AG04449 (cell line): ENCODE results near the gene MNT.

ENCODE experiments used
- CTCF ChIA-PET: fragments of 350-600 bp; formaldehyde crosslinking; extraction: SDS; loops from one replicate; lab custom pipeline; 2021; ENCODE audit warnings: antibody characterized with exemption; lab: Yijun Ruan, JAX
- POLR2A ChIA-PET: fragments of 400-600, 350-600 bp; formaldehyde crosslinking; extraction: SDS; loops from one replicate; lab custom pipeline; 2020; ENCODE audit warnings: antibody characterized with exemption, inconsistent platforms; lab: Yijun Ruan, JAX
- DNase-seq: peaks from one replicate; pipeline ENCODE4 v3.0.0-alpha.2; 2010; ENCODE audit warnings: low read depth, low spot score
- H3K4me3 ChIP-seq: 2 replicates; pipeline ENCODE4 v1.5.1; 2011; ENCODE audit warnings: low read depth, mild to moderate bottlenecking, control low read depth, low read length
- TF ChIP-seq, protein P1 (sequence below): IDR thresholded peaks from one replicate; pipeline ENCODE4 v1.5.1; 2011; ENCODE audit warnings: mild to moderate bottlenecking, moderate library complexity, low read length, control low read depth, inconsistent platforms; ENCODE audit not compliant: insufficient read depth; ENCODE audit errors: missing control alignments

Gene MNT

GRCh38 chr17:2370211-2370589 is 30.7 kb downstream of the MNT start:
- TF ChIP-seq, protein P1, sequence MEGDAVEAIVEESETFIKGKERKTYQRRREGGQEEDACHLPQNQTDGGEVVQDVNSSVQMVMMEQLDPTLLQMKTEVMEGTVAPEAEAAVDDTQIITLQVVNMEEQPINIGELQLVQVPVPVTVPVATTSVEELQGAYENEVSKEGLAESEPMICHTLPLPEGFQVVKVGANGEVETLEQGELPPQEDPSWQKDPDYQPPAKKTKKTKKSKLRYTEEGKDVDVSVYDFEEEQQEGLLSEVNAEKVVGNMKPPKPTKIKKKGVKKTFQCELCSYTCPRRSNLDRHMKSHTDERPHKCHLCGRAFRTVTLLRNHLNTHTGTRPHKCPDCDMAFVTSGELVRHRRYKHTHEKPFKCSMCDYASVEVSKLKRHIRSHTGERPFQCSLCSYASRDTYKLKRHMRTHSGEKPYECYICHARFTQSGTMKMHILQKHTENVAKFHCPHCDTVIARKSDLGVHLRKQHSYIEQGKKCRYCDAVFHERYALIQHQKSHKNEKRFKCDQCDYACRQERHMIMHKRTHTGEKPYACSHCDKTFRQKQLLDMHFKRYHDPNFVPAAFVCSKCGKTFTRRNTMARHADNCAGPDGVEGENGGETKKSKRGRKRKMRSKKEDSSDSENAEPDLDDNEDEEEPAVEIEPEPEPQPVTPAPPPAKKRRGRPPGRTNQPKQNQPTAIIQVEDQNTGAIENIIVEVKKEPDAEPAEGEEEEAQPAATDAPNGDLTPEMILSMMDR = no peak
- DNase-seq = no peak
- ChIA-PET POLR2A (no interaction called here), CTCF (interaction anchor here (1.3 to 11.0 kb wide), 7 partner anchors 10 to 47 kb away, joined by 3 to 80 read pairs (median 11); no protein-coding TSS in a partner anchor)
- H3K4me3 ChIP-seq = no peak overlapping the region

DNA sequence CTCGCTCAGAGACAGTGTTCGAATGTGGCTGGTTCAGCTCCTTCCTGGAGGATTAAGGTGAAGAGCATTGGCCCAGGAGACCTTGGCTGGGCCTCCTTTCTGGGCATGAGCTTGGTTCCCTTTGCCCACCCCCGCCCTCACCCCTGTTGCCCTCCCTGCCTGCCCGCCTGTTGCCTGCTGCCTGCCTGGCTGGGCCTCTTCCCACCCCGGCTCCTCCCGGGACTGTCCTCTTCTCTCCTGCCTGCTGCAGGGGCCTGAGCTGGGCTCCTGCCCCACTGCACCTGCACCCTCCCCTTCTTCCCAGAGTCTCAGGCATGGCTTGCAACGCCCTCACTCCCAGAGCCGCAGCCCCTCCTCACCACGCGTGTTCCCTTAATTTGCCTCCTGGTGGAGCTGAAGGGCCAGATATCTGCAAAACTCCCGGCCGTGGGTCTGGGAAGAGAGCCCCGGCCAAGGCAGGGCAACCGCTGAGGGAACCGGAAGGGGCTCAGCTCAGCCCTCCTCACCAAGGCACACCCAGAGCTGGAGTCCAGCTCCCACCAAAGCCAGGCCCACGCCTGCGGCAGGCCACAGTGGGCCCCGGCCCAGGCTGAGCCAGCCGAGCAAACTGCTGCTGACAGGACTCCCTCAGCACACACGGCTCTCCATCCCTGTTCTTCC is 31.2 kb downstream of the MNT start:
- ChIA-PET CTCF (interaction anchor here (1.3 to 11.0 kb wide), 6 partner anchors 9 to 47 kb away, joined by 4 to 80 read pairs (median 37); no protein-coding TSS in a partner anchor), POLR2A (interaction anchor here (1.3 kb wide), 1 partner anchor 13 kb away, joined by 4 read pairs; no protein-coding TSS in a partner anchor)
- DNase-seq = no peak
- TF ChIP-seq, protein P1 = no peak
- no peak overlapping the region for H3K4me3 ChIP-seq

- ChIA-PET POLR2A (interaction anchor here (1.3 kb wide), 1 partner anchor 13 kb away, joined by 4 read pairs; no protein-coding TSS in a partner anchor), CTCF (interaction anchor here (1.3 to 11.0 kb wide), 6 partner anchors 9 to 314 kb away, joined by 4 to 80 read pairs (median 37); partner anchors contain the start of gene HIC1)
- no peak for DNase-seq
- TF ChIP-seq, protein P1 = no peak
- H3K4me3 ChIP-seq = no peak overlapping the region
These were observed 31.8 kb downstream of the MNT start for GRCh38 chr17:2369039-2369438.

DNA sequence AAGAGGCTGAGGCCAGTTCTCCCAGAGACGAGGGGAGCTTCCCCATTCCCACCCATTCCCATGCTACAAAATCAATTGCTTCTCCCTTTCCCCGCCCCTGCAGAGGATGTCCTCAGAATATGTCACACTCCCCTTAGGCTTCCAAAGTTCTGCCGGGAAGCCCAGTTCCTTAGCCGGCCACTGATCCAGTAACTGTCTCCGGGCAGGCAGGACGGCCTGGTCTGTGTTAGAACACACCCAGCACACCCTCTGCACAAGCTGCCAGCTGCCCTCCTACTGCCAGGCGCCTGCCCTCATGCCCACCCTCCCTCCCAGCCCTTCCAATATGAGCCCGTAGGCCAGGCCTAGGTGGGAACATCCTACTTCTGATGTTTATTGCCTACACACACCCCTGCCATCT is 32.5 kb downstream of the MNT start:
- DNase-seq = no peak
- TF ChIP-seq, protein P1 = no peak
- ChIA-PET CTCF (interaction anchor here (0.8 to 11.0 kb wide), 5 partner anchors 8 to 313 kb away, joined by 4 to 80 read pairs (median 63); partner anchors contain the start of gene HIC1), POLR2A (no interaction called here)
- no peak overlapping the region for H3K4me3 ChIP-seq

DNA sequence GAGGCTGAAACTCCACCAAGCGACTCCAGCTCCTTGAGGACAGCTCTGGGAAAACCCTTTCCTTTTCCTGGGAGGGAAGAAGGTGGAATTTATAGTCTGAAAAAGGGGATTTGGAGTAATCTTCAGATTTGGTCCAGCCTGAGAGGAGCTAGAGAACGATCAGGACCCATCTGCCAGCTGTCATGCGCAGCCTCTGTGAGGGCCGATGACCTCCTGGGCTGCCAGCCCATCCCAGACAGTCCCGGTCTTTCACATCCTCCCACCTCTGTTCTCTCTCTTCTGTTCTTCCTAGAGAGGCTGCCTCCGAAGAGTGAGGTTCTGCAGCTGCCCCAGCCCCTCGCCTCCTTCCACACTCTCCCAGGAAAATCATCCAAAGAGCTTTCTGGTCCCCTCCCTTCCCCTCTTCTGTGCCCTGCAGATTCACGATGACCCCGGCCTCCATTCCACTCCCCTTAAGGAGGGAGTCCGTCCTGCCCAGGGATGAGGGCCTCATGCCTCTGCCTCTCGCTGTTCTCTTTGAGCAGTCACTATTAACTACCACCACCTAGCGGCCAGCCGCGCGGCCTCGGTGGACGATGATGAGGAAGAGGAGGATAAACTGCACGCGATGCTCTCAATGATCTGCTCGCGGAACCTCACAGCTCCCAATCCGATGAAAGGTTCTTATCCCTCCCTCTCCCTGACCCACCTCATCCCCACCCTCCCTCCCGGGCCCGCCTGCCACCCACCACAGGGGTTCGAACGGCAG is 33.9 kb downstream of the MNT start:
- CTCF ChIA-PET = interaction anchor here (1.2 to 11.0 kb wide), 5 partner anchors 8 to 49 kb away, joined by 3 to 80 read pairs (median 15); no protein-coding TSS in a partner anchor
- POLR2A ChIA-PET = no interaction called here
- TF ChIP-seq, protein P1 = peak; percentile 10
- no peak for DNase-seq
- H3K4me3 ChIP-seq = no peak overlapping the region
